HCT116 (cell line): ENCODE data around the gene BBLN. TPM values are rescaled to one million over a fixed set of nuclear protein-coding genes. Genes with fewer than 3 reads are reported as not detected.

Experiments used
- ATAC-seq: fragments of 200-7000 bp; cut with Tn5 transposase; 2 replicates; pipeline ENCODE4 v1.9.1; 2020; ENCODE audit warnings: mild to moderate bottlenecking, moderate library complexity
- BruUV-seq: library from RNA; stranded (reverse); fragments of 400-500 nt; replicated peaks from 2 replicates; lab custom pipeline; 2021; lab: Mats Ljungman, UMichigan
- CTCF ChIA-PET: fragments of 300-600 bp; sonication (Branson Sonifier 250); formaldehyde crosslinking; loops from one replicate; lab custom pipeline; 2021; ENCODE audit warnings: antibody characterized with exemption; lab: Charles Lee
- POLR2A ChIA-PET: fragments of 300-600, 350-600 bp; sonication (Branson Sonifier 250); formaldehyde crosslinking; loops from one replicate; lab custom pipeline; 2021; ENCODE audit warnings: antibody characterized with exemption; lab: Charles Lee
- RAD21 ChIA-PET, 2 experiments: fragments of 300-600 bp; sonication (Branson Sonifier 250); formaldehyde crosslinking; loops; one replicate each; lab custom pipeline; 2023; ENCODE audit warnings: low total read pairs in 2 of 2; ENCODE audit not compliant: uncharacterized antibody in 2 of 2, unreplicated experiment in 2 of 2, low non-redundant PET in 1 of 2; lab: Charles Lee
- DNase-seq: peaks from one replicate; pipeline ENCODE4 v3.0.0-alpha.2; 2010; ENCODE audit warnings: low read depth, low spot score
- H2AFZ ChIP-seq: fragments of 200-600 bp; shearing (Covaris generic), sonication (generic); 2 replicates; pipeline ENCODE4 v1.6.1; 2017; ENCODE audit warnings: low read depth, mixed run types, mixed read lengths, antibody characterized with exemption, low read length; ENCODE audit not compliant: poor library complexity, severe bottlenecking
- H3K27ac ChIP-seq: 2 replicates; pipeline ENCODE4 v1.5.1; 2012; ENCODE audit warnings: low read depth, low read length
- H3K27me3 ChIP-seq: fragments of 200-600 bp; sonication (generic); 2 replicates; pipeline ENCODE4 v1.6.1; 2016; ENCODE audit warnings: mixed run types, low read length, mixed read lengths; ENCODE audit not compliant: insufficient read depth
- H3K36me3 ChIP-seq, 2 experiments: fragments of 200-500 bp in 1 of 2; fragments of 200-600 bp in 1 of 2; sonication (Bioruptor generic) in 1 of 2; sonication (generic) in 1 of 2; 2 replicates each; pipeline versions ENCODE4 v1.5.1 to v1.6.1; 2014 to 2016; ENCODE audit warnings: low read length in 2 of 2, inconsistent platforms in 1 of 2, mixed read lengths in 1 of 2, mixed run types in 1 of 2; ENCODE audit not compliant: insufficient read depth in 2 of 2, control insufficient read depth in 1 of 2
- H3K4me1 ChIP-seq, 2 experiments: fragments of 200-600 bp in 1 of 2; sonication (generic) in 1 of 2; 2 replicates each; pipeline versions ENCODE4 v1.5.1 to v1.6.1; 2012 to 2017; ENCODE audit warnings: low read length in 2 of 2, inconsistent platforms in 1 of 2, mild to moderate bottlenecking in 1 of 2, mixed read lengths in 1 of 2, mixed run types in 1 of 2, moderate library complexity in 1 of 2; ENCODE audit not compliant: insufficient read depth in 2 of 2, control insufficient read depth in 1 of 2
- H3K4me2 ChIP-seq: fragments of 200-600 bp; sonication (generic); 2 replicates; pipeline ENCODE4 v1.6.1; 2017; ENCODE audit warnings: mixed run types, low read length, mixed read lengths
- H3K4me3 ChIP-seq, 2 experiments: fragments of 200-600 bp in 1 of 2; sonication (generic) in 1 of 2; replicated peaks in 1 of 2; 2 replicates each; pipeline ENCODE4 v1.5.1; 2011 to 2016; ENCODE audit warnings: low read length in 2 of 2, control low read depth in 1 of 2, low read depth in 1 of 2, mild to moderate bottlenecking in 1 of 2, mixed read lengths in 1 of 2, mixed run types in 1 of 2
- H3K79me2 ChIP-seq: fragments of 200-600 bp; sonication (generic); 2 replicates; pipeline ENCODE4 v1.6.1; 2017; ENCODE audit warnings: mild to moderate bottlenecking, mixed run types, low read length, moderate library complexity, mixed read lengths; ENCODE audit not compliant: insufficient read depth
- H3K9ac ChIP-seq: fragments of 200-600 bp; sonication (generic); 2 replicates; pipeline ENCODE4 v1.6.1; 2016; ENCODE audit warnings: low read length, mixed read lengths
- H3K9me2 ChIP-seq: fragments of 200-600 bp; sonication (generic), shearing (Covaris generic); 2 replicates; pipeline ENCODE4 v1.6.1; 2017; ENCODE audit warnings: mixed run types, mild to moderate bottlenecking, moderate library complexity; ENCODE audit not compliant: insufficient read depth
- H3K9me3 ChIP-seq, 2 experiments: fragments of 200-500 bp in 1 of 2; fragments of 200-600 bp in 1 of 2; sonication (Bioruptor generic) in 1 of 2; sonication (generic) in 1 of 2; 2 replicates each; pipeline ENCODE4 v1.6.1; 2014 to 2017; ENCODE audit warnings: low read length in 2 of 2, mixed read lengths in 2 of 2, inconsistent platforms in 1 of 2, low read depth in 1 of 2, mild to moderate bottlenecking in 1 of 2, mixed run types in 1 of 2, moderate library complexity in 1 of 2; ENCODE audit not compliant: control insufficient read depth in 1 of 2, insufficient read depth in 1 of 2
- H4K20me1 ChIP-seq: fragments of 200-600 bp; sonication (generic), shearing (Covaris generic); 2 replicates; pipeline ENCODE4 v1.6.1; 2017; ENCODE audit warnings: mixed run types, mild to moderate bottlenecking, moderate library complexity; ENCODE audit not compliant: insufficient read depth
- CBX3 ChIP-seq: IDR thresholded peaks from 2 replicates; pipeline ENCODE4 v1.6.1; 2012; ENCODE audit warnings: low read depth
- CTCF ChIP-seq, 3 experiments: fragments of 200-600 bp in 1 of 3; sonication (generic) in 1 of 3; IDR thresholded peaks in 2 of 3; conservative IDR thresholded peaks in 1 of 3; 2 replicates each; pipeline ENCODE4 v1.5.1; 2012 to 2017; ENCODE audit warnings: low read depth in 2 of 3, low read length in 2 of 3, antibody characterized with exemption in 1 of 3, borderline replicate concordance in 1 of 3, control low read depth in 1 of 3, mild to moderate bottlenecking in 1 of 3, mixed read lengths in 1 of 3, mixed run types in 1 of 3, moderate library complexity in 1 of 3; ENCODE audit not compliant: insufficient read depth in 1 of 3
- EZH2 ChIP-seq: fragments of 200-600 bp; sonication (generic); IDR thresholded peaks from 2 replicates; pipeline ENCODE4 v1.6.1; 2017; ENCODE audit warnings: antibody characterized with exemption, mixed run types
- FOSL1 ChIP-seq: IDR thresholded peaks from 2 replicates; pipeline ENCODE4 v1.6.1; 2012; ENCODE audit warnings: low read depth
- MAX ChIP-seq: IDR thresholded peaks from 2 replicates; pipeline ENCODE4 v1.6.1; 2012
- POLR2A ChIP-seq: IDR thresholded peaks from 2 replicates; pipeline ENCODE4 v1.7.0; 2011; ENCODE audit warnings: borderline replicate concordance; ENCODE audit not compliant: insufficient read depth, insufficient read length; ENCODE audit errors: extremely low read depth
- RAD21 ChIP-seq: IDR thresholded peaks from 2 replicates; pipeline ENCODE4 v1.6.1; 2012; ENCODE audit warnings: low read depth, mild to moderate bottlenecking
- REST ChIP-seq: IDR thresholded peaks from 2 replicates; pipeline ENCODE4 v1.6.1; 2012; ENCODE audit warnings: low read depth
- SIN3A ChIP-seq: IDR thresholded peaks from 2 replicates; pipeline ENCODE4 v1.6.1; 2012; ENCODE audit warnings: low read depth
- SP1 ChIP-seq: IDR thresholded peaks from 2 replicates; pipeline ENCODE4 v1.6.1; 2012; ENCODE audit warnings: low read depth
- SRF ChIP-seq: IDR thresholded peaks from 2 replicates; pipeline ENCODE4 v1.6.1; 2012; ENCODE audit warnings: low read depth
- TCF7L2 ChIP-seq: IDR thresholded peaks from 2 replicates; pipeline ENCODE4 v1.7.0; 2011; ENCODE audit warnings: borderline replicate concordance, inconsistent platforms; ENCODE audit not compliant: insufficient read depth, insufficient read length; ENCODE audit errors: extremely low read depth
- YY1 ChIP-seq: IDR thresholded peaks from 2 replicates; pipeline ENCODE4 v1.6.1; 2011; ENCODE audit warnings: low read length, low read depth, moderate library complexity, mild to moderate bottlenecking; ENCODE audit not compliant: insufficient replicate concordance; ENCODE audit errors: extremely low read depth
- ZBTB33 ChIP-seq: IDR thresholded peaks from 2 replicates; pipeline ENCODE4 v1.6.1; 2011; ENCODE audit warnings: mild to moderate bottlenecking, low read length, moderate library complexity; ENCODE audit not compliant: insufficient replicate concordance; ENCODE audit errors: extremely low read depth
- ZFX ChIP-seq: fragments of 450-650 bp; IDR thresholded peaks from 2 replicates; pipeline ENCODE4 v1.6.1; 2017
- ZNF274 ChIP-seq: fragments of 200-500 bp; sonication (Bioruptor generic); IDR thresholded peaks from 2 replicates; pipeline ENCODE4 v1.6.1; 2014; ENCODE audit warnings: mild to moderate bottlenecking, low read depth, low read length, inconsistent platforms
- intact Hi-C: fragments of 100-400 bp; cut with micrococcal nuclease; formaldehyde crosslinking; loops from 2 replicates; pipeline ENCODE4 v1.10.0; 2022
- total RNA-seq: library from RNA; stranded (reverse); gene quantifications from one replicate; pipeline ENCODE4 v1.2.1, GENCODE V29; 2021; ENCODE audit not compliant: unreplicated experiment

The BBLN gene
- total RNA-seq, 1 experiment from 2014 or later = 119 TPM

GRCh38 chr9:128206484-128206883 lies 46.4 kb downstream of the BBLN start:
- Histone ChIP-seq H3K36me3 (no peaks in the 10 kb centered on the region), H3K4me2 (no peak overlapping the region), H3K9me3 (no peaks in the 10 kb centered on the region), H3K9ac (no peak overlapping the region), H3K27ac (no peak overlapping the region), H4K20me1 (no peaks in the 10 kb centered on the region), H3K4me3 (no peak overlapping the region), H3K9me2 (no peaks in the 10 kb centered on the region), H3K27me3 (no peaks in the 10 kb centered on the region), H2AFZ (no peak overlapping the region), H3K79me2 (no peaks in the 10 kb centered on the region), H3K4me1 (peaks cover 4 to 26% of the 10 kb centered on the region in 2 experiments; a peak in 3 of 4 replicates)
- intact Hi-C loops = no loop called here
- BruUV-seq = no TSS peak
- DNase-seq (no peak), ATAC-seq (no peak)
- POLR2A ChIA-PET = interaction anchor here (1.1 kb wide), 1 partner anchor 44 kb away, joined by 3 read pairs; no protein-coding TSS in a partner anchor
- CTCF ChIA-PET = interaction anchor here (1.0 to 1.7 kb wide), 3 partner anchors 12 to 49 kb away, joined by 3 to 7 read pairs (median 4); no protein-coding TSS in a partner anchor
- RAD21 ChIA-PET = no interaction called here
- TF ChIP-seq SRF = no peak
- no peak for TF ChIP-seq POLR2A
- TF ChIP-seq REST = no peak
- no peak for TF ChIP-seq EZH2
- no peak for TF ChIP-seq MAX
- TF ChIP-seq CBX3 = no peak
- TF ChIP-seq ZBTB33 = no peak
- no peak for TF ChIP-seq TCF7L2
- no peak for TF ChIP-seq CTCF (IDR thresholded peaks at IDR 0.05 in 2 of 3, conservative IDR thresholded peaks at IDR 0.05 in 1 of 3; ENCODE audit: borderline replicate concordance in 1 of 3, insufficient read depth in 1 of 3, low read depth in 2 of 3, low read length in 2 of 3)
- no peak for TF ChIP-seq FOSL1
- no peak for TF ChIP-seq ZFX
- TF ChIP-seq SP1 = no peak
- no peak for TF ChIP-seq SIN3A
- TF ChIP-seq ZNF274 = no peak
- no peak for TF ChIP-seq RAD21
- no peak for TF ChIP-seq YY1
